ENCODE data around the gene ETHE1.

GRCh38 chr19:43554317-43554895 is 27.4 kb upstream of the ETHE1 start:
- TF ChIP-seq, protein P1, sequence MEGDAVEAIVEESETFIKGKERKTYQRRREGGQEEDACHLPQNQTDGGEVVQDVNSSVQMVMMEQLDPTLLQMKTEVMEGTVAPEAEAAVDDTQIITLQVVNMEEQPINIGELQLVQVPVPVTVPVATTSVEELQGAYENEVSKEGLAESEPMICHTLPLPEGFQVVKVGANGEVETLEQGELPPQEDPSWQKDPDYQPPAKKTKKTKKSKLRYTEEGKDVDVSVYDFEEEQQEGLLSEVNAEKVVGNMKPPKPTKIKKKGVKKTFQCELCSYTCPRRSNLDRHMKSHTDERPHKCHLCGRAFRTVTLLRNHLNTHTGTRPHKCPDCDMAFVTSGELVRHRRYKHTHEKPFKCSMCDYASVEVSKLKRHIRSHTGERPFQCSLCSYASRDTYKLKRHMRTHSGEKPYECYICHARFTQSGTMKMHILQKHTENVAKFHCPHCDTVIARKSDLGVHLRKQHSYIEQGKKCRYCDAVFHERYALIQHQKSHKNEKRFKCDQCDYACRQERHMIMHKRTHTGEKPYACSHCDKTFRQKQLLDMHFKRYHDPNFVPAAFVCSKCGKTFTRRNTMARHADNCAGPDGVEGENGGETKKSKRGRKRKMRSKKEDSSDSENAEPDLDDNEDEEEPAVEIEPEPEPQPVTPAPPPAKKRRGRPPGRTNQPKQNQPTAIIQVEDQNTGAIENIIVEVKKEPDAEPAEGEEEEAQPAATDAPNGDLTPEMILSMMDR (IDR thresholded peaks at IDR 0.05), result no peak
- no peak for TF ChIP-seq ZFX (IDR thresholded peaks at IDR 0.05; ENCODE audit: borderline replicate concordance)

Data from 22Rv1 (cell line).